GM23338 (cell line): ENCODE measurements around the gene RND3.

Source experiments
- CREB1 ChIP-seq: fragments of 250-450 bp; sonication (Bioruptor Pico); IDR thresholded peaks from 2 replicates; pipeline ENCODE4 v1.5.0; 2020; ENCODE audit warnings: low read depth, mild to moderate bottlenecking, moderate library complexity
- EZH2 ChIP-seq: fragments of 200-600 bp; sonication (generic); IDR thresholded peaks from one replicate; pipeline ENCODE4 v1.8.0; 2017; ENCODE audit warnings: antibody characterized with exemption, mild to moderate bottlenecking, low read depth; ENCODE audit not compliant: unreplicated experiment
- EZH2phosphoT487 ChIP-seq: fragments of 200-600 bp; sonication (generic); IDR thresholded peaks from one replicate; pipeline ENCODE4 v1.8.1; 2018; ENCODE audit warnings: antibody characterized with exemption; ENCODE audit not compliant: unreplicated experiment
- JUNB ChIP-seq: IDR thresholded peaks from one replicate; pipeline ENCODE4 v1.6.1; 2016; ENCODE audit warnings: antibody characterized with exemption; ENCODE audit not compliant: unreplicated experiment
- NANOG ChIP-seq: IDR thresholded peaks from 2 replicates; pipeline ENCODE4 v1.6.1; 2016; ENCODE audit warnings: antibody characterized with exemption, borderline replicate concordance
- POLR2AphosphoS5 ChIP-seq: IDR thresholded peaks from 2 replicates; pipeline ENCODE4 v1.6.1; 2016; ENCODE audit warnings: antibody characterized with exemption, low read depth
- STAT1 ChIP-seq: IDR thresholded peaks from one replicate; pipeline ENCODE4 v1.6.1; 2016; ENCODE audit warnings: antibody characterized with exemption; ENCODE audit not compliant: unreplicated experiment
- ZNF114 ChIP-seq: fragments of 250-450 bp; sonication (Bioruptor Pico); IDR thresholded peaks from 2 replicates; pipeline ENCODE4 v1.5.0; 2020; ENCODE audit warnings: mild to moderate bottlenecking, moderate library complexity
- ZNF331 ChIP-seq: fragments of 250-450 bp; sonication (Bioruptor Pico); IDR thresholded peaks from 2 replicates; pipeline ENCODE4 v1.5.0; 2020; ENCODE audit warnings: low read depth, mild to moderate bottlenecking, moderate library complexity
- TF ChIP-seq, protein P1 (sequence below), 2 experiments: fragments of 200-600 bp in 1 of 2; sonication (generic) in 1 of 2; conservative IDR thresholded peaks; 2 replicates each; pipeline versions ENCODE4 v1.5.1 to v1.6.1; 2016 to 2017; ENCODE audit warnings: antibody characterized with exemption in 2 of 2, low read depth in 2 of 2, mild to moderate bottlenecking in 2 of 2, moderate library complexity in 1 of 2
- TF ChIP-seq, protein P2 (sequence below): IDR thresholded peaks from one replicate; pipeline ENCODE4 v1.6.1; 2018; ENCODE audit warnings: antibody characterized with exemption; ENCODE audit not compliant: unreplicated experiment
- TF ChIP-seq, protein P3 (sequence below): IDR thresholded peaks from 2 replicates; pipeline ENCODE4 v1.6.1; 2016; ENCODE audit warnings: antibody characterized with exemption
- TF ChIP-seq, protein P4 (sequence below): fragments of 250-450 bp; sonication (Bioruptor Pico); IDR thresholded peaks from 2 replicates; pipeline ENCODE4 v1.5.0; 2020; ENCODE audit warnings: mild to moderate bottlenecking, moderate library complexity

DNA sequence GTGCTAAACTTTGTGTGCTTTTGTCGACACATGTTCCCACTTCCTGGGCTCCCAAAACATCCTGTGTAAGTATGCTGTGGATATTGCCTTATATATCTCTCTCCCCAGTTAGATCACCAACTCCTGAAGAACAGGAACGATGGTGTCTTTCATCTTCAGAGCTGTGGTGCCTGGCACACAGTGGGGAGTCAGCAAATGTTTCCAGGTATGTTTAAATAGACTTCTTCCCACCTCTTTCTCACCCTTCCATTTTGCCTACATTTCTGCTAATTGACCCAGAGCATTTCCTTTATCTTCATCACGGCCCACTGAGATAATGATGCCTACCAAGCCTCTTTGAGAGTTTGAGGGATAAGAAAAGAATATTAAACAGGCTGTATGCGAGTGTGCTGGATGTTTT is 60.7 kb downstream of the RND3 start:
- TF ChIP-seq ZNF114 (CRISPR knock-in tag) (no peak), POLR2AphosphoS5 (no peak), EZH2phosphoT487 (no peak), EZH2 (no peak), STAT1 (no peak), CREB1 (no peak), JUNB (no peak), ZNF331 (CRISPR knock-in tag) (no peak), NANOG (no peak)
- TF ChIP-seq, protein P1, sequence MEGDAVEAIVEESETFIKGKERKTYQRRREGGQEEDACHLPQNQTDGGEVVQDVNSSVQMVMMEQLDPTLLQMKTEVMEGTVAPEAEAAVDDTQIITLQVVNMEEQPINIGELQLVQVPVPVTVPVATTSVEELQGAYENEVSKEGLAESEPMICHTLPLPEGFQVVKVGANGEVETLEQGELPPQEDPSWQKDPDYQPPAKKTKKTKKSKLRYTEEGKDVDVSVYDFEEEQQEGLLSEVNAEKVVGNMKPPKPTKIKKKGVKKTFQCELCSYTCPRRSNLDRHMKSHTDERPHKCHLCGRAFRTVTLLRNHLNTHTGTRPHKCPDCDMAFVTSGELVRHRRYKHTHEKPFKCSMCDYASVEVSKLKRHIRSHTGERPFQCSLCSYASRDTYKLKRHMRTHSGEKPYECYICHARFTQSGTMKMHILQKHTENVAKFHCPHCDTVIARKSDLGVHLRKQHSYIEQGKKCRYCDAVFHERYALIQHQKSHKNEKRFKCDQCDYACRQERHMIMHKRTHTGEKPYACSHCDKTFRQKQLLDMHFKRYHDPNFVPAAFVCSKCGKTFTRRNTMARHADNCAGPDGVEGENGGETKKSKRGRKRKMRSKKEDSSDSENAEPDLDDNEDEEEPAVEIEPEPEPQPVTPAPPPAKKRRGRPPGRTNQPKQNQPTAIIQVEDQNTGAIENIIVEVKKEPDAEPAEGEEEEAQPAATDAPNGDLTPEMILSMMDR (conservative IDR thresholded peaks at IDR 0.05; ENCODE audit: low read depth in 2 of 2) = no peak
- TF ChIP-seq, protein P2, sequence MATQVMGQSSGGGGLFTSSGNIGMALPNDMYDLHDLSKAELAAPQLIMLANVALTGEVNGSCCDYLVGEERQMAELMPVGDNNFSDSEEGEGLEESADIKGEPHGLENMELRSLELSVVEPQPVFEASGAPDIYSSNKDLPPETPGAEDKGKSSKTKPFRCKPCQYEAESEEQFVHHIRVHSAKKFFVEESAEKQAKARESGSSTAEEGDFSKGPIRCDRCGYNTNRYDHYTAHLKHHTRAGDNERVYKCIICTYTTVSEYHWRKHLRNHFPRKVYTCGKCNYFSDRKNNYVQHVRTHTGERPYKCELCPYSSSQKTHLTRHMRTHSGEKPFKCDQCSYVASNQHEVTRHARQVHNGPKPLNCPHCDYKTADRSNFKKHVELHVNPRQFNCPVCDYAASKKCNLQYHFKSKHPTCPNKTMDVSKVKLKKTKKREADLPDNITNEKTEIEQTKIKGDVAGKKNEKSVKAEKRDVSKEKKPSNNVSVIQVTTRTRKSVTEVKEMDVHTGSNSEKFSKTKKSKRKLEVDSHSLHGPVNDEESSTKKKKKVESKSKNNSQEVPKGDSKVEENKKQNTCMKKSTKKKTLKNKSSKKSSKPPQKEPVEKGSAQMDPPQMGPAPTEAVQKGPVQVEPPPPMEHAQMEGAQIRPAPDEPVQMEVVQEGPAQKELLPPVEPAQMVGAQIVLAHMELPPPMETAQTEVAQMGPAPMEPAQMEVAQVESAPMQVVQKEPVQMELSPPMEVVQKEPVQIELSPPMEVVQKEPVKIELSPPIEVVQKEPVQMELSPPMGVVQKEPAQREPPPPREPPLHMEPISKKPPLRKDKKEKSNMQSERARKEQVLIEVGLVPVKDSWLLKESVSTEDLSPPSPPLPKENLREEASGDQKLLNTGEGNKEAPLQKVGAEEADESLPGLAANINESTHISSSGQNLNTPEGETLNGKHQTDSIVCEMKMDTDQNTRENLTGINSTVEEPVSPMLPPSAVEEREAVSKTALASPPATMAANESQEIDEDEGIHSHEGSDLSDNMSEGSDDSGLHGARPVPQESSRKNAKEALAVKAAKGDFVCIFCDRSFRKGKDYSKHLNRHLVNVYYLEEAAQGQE = no peak
- TF ChIP-seq, protein P3, sequence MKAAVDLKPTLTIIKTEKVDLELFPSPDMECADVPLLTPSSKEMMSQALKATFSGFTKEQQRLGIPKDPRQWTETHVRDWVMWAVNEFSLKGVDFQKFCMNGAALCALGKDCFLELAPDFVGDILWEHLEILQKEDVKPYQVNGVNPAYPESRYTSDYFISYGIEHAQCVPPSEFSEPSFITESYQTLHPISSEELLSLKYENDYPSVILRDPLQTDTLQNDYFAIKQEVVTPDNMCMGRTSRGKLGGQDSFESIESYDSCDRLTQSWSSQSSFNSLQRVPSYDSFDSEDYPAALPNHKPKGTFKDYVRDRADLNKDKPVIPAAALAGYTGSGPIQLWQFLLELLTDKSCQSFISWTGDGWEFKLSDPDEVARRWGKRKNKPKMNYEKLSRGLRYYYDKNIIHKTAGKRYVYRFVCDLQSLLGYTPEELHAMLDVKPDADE = no peak
- TF ChIP-seq, protein P4, sequence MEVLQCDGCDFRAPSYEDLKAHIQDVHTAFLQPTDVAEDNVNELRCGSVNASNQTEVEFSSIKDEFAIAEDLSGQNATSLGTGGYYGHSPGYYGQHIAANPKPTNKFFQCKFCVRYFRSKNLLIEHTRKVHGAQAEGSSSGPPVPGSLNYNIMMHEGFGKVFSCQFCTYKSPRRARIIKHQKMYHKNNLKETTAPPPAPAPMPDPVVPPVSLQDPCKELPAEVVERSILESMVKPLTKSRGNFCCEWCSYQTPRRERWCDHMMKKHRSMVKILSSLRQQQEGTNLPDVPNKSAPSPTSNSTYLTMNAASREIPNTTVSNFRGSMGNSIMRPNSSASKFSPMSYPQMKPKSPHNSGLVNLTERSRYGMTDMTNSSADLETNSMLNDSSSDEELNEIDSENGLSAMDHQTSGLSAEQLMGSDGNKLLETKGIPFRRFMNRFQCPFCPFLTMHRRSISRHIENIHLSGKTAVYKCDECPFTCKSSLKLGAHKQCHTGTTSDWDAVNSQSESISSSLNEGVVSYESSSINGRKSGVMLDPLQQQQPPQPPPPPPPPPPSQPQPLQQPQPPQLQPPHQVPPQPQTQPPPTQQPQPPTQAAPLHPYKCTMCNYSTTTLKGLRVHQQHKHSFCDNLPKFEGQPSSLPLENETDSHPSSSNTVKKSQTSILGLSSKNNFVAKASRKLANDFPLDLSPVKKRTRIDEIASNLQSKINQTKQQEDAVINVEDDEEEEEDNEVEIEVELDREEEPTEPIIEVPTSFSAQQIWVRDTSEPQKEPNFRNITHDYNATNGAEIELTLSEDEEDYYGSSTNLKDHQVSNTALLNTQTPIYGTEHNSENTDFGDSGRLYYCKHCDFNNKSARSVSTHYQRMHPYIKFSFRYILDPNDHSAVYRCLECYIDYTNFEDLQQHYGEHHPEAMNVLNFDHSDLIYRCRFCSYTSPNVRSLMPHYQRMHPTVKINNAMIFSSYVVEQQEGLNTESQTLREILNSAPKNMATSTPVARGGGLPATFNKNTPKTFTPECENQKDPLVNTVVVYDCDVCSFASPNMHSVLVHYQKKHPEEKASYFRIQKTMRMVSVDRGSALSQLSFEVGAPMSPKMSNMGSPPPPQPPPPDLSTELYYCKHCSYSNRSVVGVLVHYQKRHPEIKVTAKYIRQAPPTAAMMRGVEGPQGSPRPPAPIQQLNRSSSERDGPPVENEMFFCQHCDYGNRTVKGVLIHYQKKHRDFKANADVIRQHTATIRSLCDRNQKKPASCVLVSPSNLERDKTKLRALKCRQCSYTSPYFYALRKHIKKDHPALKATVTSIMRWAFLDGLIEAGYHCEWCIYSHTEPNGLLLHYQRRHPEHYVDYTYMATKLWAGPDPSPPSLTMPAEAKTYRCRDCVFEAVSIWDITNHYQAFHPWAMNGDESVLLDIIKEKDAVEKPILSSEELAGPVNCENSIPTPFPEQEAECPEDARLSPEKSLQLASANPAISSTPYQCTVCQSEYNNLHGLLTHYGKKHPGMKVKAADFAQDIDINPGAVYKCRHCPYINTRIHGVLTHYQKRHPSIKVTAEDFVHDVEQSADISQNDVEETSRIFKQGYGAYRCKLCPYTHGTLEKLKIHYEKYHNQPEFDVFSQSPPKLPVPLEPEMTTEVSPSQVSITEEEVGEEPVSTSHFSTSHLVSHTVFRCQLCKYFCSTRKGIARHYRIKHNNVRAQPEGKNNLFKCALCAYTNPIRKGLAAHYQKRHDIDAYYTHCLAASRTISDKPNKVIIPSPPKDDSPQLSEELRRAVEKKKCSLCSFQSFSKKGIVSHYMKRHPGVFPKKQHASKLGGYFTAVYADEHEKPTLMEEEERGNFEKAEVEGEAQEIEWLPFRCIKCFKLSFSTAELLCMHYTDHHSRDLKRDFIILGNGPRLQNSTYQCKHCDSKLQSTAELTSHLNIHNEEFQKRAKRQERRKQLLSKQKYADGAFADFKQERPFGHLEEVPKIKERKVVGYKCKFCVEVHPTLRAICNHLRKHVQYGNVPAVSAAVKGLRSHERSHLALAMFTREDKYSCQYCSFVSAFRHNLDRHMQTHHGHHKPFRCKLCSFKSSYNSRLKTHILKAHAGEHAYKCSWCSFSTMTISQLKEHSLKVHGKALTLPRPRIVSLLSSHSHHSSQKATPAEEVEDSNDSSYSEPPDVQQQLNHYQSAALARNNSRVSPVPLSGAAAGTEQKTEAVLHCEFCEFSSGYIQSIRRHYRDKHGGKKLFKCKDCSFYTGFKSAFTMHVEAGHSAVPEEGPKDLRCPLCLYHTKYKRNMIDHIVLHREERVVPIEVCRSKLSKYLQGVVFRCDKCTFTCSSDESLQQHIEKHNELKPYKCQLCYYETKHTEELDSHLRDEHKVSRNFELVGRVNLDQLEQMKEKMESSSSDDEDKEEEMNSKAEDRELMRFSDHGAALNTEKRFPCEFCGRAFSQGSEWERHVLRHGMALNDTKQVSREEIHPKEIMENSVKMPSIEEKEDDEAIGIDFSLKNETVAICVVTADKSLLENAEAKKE (CRISPR knock-in tag) = no peak
